Activated CD4-positive, alpha-beta T cell treated with anti-CD3 and anti-CD28 coated beads, Interleukin-2, amount 50 U/mL, for 24 hours (primary cell): ENCODE measurements around the gene UBE3B.

ENCODE experiments used
- DNase-seq, 2 donors: peaks; one replicate each; pipeline ENCODE4 v3.0.0-alpha.2; 2020; ENCODE audit warnings: low read depth in 1 of 2, low spot score in 1 of 2

The UBE3B gene

DNA sequence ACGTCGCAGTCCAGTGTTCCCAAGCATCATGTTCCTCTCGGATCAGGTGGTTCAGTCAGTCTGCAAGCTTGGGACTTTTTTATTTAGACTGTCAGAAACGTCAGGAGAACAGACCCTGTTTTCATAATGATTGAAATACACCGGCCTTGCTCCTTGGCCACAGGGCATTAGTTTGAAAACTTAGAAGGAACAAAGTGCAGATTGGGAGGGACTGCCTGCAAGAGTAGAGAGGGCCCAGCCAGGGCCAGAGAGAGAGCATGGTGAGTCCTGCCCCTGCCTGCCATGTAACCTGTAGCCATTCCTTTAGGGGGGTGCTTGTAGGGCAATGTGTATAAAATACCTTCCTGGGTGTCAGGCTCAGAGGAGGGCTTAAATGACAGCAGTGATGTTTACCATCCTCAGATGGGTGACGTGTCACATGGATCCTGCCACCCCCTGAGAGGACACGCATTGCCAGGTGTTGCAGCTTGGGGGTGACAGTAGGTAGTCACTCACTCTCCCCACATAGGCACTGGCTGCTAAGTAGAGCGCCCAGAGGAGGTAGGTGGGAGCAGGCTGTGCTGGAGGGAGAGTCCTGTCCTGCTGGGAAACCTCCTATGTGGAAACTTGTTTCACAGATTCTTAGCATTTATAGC, 50.2 kb downstream of the UBE3B start:
- DNase-seq: no peak

DNA sequence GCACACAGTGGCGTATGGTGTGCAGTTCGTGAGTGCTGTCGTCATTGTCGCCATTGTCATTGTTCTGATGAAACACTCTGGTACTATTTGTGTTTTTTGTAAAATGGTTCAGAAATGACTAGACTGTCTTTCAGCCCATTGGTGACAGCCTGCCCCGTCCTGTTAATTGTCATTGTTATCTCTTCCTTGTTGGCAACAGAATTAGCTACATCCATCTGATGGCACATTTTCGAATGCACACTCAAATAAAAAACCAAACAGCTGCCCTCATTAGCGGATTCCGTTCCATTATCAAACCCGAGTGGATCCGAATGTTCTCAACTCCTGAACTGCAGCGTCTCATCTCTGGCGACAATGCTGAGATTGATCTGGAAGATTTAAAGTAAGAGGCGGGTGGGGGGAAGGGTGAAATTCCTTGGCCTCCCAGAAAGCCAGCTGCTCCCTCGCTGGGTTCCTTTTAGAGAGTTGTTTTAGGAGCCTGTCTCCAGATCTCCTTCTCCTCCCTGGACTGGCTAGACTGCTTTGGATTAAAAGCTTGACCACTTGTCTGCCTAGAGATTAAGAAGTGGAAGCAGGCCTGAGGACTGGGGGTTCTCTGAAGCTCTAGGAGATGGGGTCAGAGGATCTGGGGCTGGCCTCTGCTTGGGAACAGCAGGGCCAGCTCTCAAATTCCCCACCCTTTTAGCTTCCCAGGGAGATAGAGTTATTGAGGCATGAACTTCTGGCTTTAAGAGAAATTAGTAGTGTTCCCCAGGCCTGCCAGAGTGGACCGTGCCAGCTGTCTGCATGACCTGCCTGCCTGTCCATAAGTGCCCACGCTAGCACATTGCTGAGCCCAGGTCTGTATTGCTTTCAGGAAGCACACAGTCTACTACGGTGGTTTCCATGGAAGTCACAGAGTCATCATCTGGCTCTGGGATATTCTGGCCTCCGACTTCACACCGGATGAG, 52.5 kb downstream of the UBE3B start:
- no peak for DNase-seq

DNA sequence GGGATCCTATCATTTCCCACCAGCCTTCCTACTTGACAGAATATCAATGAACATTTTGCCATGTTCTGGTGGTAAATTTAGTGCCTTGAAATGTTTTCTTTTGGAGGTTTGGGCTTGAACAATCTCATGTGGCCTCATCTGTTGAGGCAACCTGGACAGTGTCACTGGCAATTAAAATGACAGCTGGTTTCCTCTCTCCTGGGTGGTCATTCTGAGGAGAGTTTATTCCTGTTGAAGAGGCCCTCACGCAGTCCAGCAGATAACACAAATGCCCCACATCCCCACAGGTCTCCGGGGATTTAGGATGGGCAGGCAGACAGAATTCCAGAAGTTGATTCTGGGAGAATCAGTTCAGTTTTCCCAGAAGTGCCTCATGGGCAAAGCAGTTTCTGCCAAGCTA, 54.0 kb downstream of the UBE3B start:
- no peak for DNase-seq

DNA sequence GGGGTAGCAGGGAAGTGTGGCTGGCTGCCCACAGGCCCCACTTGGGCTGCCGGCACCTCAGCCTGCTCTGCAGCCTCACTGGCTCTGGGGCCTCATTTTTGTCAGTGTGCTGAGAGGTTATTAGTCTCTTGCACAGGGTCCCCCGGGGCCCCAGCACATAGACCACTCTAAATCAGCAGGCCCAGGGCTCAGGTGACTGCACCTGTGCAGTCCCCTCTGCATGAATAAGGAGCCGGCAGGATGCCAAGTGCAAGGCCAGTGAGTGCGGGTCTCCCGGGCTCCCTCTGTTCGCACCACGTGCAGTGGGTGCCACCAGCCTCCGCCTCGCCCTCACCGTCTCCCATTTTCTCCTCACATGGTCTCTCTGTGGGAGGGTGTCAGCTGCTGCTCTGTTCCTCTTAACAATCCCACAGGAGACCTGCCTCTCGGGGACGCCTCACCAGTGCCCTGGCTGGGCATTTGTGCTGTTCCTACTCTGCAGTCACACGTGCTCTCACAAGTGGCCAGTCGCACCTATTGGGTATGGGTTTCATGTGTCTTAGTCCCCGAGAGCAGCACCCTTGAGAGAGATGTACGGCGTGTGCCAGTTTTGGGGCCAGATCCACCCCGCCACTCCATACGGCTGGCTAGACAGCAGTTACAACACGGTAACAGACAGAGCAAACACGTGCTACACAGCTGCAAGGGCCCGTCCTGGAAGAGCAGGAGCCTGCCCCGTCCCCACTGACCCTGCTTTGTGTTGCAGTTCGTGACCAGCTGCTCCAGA, 55.5 kb downstream of the UBE3B start:
- no peak for DNase-seq

DNA sequence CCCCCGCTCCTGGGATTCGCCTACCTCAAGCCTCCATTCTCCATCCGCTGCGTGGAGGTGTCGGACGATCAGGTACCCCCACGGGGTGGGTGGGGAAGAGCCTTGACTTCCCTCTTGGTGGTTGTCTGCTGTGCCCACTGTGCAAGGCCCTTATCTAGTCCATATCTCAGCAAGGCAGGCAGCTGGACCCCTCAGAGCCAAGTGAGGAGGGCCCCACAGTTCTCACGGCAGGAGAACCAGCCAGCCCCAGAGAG, 56.0 kb downstream of the UBE3B start:
- DNase-seq: no peak

DNA sequence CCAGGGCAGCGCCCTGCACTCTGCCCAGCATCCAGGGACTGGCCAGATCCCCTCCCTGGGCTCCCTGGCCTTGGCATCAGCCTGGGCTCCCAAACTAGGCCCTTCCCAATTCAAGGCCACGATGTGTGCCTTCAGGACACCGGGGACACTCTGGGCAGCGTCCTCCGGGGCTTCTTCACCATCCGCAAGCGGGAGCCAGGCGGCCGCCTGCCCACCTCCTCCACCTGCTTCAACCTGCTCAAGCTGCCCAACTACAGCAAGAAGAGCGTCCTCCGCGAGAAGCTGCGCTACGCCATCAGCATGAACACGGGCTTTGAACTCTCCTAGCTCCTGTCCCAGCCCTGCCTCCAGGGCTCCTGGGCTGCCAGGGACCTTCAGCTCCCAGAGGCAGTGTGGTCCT, 57.0 kb downstream of the UBE3B start:
- no peak for DNase-seq

DNA sequence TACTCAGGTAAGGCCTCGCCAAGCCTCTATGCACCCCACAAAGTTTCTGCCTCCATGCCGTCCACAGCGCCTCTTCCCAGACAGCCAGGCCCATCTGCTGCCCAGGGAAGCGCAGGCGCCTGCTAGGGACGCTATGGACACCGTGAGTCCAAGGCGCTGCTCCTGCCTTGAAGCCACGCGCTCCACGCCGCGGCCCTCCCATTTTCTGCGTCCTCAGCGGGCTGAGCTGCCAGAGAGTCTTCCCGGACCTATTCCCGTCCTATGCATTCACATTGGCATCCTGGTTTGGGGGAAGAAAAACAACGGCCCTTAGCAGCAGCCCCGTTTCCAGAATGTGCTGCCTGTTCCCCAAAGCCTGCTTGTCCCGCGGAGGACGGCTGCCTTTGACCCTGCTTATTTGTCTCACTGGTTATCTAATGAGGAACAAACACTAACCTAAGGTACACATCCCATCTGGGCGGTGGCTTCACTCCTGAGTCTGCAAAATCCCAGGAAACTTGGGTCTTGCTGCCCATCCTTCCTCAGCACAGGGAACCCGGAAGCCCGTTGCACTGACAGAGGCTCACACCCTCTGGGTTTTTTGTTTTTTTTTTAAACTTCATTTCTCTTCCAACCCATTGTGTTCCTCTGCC, 57.9 kb downstream of the UBE3B start:
- DNase-seq: no peak

DNA sequence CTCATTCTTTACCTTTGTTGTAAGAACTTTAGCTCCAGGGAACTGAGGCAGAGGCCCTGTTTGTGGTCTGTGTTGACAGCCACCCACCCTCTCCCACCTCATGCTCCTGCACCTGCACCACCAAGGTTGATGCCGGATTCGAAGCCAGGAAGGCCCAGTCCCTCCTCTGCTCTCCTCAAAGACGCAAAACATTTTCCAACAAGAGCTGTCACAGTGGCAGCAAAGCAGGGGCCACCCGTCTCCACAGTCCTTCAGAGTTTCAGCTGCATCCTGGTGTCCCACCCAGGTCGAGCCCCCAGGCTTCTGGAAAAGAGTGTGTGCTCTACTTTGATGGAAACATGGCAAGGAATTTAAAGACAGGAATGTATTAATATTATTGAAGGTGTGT, 58.4 kb downstream of the UBE3B start:
- no peak for DNase-seq

DNA sequence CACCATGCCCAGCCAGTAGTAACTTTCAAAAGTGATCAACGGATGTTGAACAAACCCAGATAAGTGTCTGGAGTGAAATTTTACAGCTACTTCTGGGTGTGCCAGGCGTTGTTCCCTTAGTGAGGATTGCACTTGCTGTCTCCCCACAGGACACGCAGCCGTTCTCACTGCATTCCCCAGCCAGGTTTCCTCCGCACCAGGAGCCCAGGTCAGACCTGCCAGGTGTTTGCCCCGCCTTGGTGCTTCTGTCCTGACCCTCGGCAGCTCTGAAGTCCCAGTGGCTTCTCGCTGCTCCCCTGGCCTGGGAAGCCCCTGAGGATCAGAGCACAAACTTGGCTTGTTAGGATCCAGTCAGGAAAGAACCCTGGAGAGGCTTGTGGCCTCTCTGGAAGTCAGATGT, 59.7 kb downstream of the UBE3B start:
- DNase-seq: no peak

DNA sequence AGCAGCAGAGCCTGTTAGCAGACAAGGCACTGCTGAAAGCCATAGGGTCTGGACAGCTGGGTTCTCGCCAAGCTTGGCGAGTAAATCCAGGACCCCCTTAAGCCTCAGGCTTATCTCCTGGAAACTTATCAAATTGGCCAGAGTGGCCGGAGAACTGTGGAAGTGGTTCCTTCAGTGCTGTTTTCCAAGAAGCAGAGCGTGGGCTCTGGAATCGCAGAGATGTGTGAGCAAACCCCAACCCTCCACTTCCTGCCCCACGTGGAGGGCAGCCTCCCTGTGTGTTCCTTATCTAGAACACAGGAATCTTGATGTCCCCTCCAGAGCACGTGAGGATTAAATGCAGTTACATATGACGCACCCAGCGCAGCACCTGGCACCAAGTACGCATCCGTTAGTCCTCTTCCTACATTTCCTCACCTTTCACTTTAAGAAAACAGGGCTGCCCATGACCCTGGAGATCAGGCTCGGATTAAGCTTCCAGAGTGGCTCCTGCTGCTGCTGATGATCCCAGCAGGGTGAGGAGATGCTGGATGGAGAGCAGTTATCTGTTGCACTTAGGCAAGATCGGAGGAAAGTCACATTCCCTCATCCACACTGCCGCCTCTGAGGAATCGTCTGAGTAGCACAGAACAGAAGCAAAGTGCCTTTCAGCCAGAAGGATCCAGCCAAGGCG, 60.9 kb downstream of the UBE3B start:
- no peak for DNase-seq

DNA sequence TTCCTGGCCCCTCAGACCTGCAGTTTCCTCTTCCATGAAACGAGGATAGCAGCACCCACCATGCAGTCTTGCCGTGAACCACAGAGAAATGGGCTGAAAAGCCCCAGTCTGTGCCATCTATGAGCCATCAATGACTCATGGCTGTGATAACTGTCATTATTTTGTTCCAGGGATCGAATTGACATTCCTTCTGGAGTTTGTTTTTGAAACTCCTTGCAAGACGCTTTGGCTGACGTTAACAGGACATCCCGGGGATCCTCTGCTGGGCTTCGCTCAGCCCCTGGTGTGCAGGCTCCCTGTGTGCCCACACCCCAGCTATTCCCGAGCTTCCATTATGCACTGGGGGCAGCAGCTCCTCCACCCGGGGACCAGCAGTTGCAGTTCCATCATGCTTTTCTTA, 62.1 kb downstream of the UBE3B start:
- no peak for DNase-seq

DNA sequence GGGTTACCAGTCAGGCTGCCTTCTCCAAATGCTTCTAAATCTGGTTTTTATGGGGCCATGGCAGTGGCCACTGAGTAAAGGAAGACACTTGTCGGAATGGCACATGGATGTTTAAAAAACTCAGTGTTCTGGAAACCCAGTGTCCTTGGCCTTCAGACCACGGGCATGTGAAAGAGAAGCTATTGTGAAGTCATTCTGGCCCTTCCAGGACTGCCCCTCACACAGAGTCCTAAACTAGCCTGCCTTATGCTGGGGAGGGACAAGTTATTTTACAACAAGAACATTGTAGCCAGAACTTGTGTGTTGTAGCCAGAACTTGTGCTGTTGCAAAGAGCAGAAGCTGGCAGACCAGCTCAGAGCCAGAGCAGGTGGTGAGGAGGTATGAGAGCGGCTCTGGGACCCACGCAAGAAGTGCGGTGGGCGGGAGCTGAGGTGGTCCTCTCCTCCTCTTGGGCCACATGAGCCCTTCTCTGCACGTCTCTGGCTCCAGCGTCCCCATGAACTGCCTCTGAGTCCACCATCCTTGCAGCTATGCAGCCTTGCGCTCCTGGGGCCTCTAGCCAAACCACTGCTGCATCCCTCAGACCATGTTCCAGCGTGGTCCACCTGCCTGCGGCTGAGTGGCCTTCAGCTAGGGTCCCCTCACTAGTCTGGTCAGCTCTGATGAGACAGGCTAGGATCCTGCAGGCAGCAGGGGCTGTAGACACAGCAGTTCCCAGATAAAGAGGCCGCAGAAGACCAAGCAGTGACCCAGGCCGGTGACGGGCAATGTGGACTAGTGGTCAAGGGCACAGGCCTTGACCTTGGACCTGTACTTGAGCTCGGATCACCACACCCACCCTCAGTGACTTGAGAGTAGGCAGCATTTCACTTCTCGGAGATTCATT, 63.3 kb downstream of the UBE3B start:
- no peak for DNase-seq

DNA sequence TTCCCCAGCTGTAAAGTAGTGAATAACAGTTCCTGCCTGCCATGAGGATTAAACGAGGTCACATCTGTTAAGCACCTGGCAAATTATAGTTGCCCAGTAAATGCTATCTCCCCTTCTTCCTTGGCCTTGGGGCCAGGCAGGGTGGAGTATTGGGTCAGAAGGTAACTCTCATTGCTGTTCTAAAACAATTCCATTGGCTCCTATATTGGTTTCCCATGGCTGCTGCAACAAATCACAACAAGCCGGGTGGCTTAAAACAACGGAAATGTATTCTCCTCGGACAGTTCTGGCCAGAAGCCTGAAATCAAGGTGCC, 63.9 kb downstream of the UBE3B start:
- no peak for DNase-seq

DNA sequence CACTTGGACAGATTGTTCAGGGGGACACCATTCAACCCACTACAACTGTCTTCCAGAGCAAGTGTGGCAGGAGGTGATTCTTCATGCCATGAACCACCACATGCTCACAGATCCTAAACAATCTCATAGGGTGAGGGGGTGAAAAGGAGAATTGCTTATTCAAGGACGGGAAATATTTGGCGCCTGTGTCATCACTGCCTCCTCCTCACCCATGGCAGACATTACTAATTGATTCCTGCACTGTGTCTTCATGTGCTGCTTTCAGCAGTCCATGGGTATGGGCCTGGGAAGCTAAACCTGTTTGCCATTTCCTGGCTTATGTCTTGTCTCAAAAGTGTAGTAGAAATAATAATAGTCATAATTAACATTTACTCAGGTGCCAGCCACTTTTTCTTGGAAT, 64.6 kb downstream of the UBE3B start:
- no peak for DNase-seq

DNA sequence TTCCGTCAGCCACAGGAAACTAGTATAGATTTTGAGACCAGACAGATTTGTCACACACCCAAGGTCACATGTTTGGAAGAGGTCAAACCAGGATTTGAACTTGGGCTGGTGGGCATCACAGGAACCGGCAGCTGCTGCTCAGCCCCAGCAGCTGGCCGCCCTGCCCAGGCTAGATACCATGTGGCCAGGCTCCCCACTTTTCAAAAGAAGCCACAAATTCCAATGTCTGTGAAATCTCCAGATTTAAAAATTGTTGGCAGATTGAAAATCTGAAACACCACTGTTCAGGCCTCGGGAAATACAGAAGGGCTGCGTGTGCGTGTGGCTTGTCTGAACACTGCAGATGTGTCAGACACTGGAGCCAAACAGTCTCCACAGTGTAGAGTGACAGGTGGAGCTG, 65.4 kb downstream of the UBE3B start:
- DNase-seq: no peak

DNA sequence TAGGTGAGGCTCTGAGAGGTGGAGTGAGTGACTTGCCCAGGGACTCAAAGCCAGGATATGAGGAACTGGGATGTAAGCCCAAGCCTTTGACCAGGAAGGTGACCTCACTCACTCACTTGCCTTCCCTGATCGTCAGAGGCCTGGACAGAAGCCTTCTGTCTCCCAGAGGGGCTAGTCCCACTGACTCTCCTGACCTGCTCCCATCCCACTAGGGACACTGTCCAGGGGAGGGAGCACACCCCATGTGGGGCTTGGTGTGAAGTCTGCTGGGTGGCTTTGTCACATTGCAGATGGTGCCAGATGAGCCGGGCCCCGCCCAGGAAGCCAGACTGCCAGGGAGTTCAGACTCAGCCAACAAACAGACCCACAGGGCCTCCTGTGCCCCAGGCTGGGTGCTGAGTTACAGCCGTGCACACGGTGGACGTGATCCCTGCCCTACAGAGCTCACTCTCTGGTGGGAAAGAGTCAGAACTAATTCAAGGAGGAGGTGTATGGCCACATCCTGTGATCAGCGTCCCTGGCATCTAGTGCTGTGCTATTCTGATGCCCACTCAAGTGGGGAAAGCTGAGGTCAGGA, 67.6 kb downstream of the UBE3B start:
- no peak for DNase-seq

DNA sequence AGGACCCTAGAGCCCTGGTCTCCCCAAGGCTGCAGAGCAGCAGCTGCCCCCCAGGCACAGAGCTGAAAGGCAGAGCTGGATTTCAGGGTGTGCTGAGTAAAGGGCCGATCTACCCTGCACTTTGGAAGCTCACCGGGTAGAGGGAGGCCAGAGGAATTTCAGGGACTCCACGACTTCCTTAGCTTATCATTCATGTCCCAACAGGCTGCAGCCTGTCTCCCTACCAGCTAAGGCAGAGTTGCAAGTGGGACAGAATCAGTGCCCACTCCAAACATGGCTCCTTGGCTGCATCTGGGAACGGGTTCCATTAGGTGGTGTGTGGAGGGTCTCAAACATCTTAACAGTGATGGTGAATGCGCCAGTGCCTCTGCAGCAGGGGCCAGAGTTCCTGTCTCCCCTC, 68.4 kb downstream of the UBE3B start:
- DNase-seq: no peak

DNA sequence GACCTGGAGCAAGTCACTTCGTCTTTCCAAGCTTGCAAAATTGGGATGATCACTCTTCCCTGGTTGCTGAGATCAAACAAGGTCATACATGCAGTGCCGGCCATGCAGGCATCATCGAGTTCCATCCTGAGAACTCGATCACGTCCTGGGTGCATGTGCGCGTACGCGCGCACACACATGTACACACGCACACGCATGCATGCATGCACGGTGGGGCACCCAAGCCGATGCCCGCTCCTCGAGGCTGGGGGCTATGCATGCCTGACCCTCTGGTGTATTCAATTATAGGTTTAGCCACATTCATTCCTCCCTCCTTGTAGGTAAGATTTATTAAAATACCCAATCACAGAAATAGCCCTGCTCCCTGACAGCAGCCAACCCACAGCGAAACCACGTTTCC, 69.9 kb downstream of the UBE3B start:
- no peak for DNase-seq

DNA sequence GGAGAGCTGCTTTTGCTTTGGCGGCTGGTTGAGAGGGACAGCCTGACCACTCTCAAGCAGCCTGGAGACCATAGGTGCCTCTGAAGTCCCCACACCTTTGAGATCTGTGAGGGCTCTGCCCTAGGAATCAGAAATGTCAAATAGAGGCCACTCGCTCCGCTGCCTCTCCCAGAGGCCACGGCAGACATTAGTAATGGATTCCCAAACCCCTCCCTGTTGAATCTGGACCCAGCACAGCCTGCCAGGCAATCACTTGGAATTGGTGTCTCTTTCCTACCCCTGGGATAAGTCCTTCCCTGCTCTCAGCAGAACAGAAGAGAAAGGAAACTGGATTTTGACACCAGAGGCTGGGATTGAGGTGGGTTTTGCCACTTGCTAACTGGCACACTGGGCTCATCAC, 70.8 kb downstream of the UBE3B start:
- DNase-seq: no peak

DNA sequence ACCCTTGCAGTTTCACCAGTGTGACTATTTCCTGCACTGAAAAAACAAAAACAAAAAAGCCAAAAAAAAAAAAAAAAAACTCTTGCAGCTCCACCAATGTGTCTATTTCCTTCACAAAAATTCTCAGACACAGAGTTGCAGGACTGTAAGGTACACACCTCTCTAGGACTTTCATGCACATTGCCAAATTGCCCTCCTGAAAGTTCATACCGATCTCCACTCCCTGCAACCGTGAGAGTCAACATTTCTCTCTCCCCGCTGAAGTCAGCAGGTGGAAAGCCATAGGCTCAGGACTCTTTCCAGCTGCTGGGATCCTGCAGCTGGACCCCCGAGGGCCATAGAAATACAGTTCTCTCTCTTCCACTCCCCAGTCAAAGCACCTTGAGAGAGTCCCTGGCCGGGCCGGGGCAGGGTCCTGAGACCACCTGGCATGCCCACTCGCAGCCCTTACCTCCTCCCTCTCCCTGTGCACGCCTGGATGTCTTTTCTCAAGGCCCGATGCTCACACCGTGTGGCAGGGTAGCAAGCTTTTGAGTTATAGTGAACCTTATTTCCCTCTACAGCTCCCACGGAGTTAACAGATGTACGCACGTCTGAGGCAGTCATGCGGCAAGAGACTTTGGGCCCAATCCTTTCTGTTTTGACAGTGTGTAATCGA, 72.3 kb downstream of the UBE3B start:
- no peak for DNase-seq
